Stimulated activated CD8-positive, alpha-beta memory T cell treated with anti-CD3 and anti-CD28 coated beads, Interleukin-4, amount 100 ng/mL, for 4 hours (primary cell): Measurements from ENCODE around the gene WDR74.

ENCODE experiments used
- DNase-seq, 2 donors: peaks; one replicate each; pipeline ENCODE4 v3.0.0-alpha.2; 2020; ENCODE audit warnings: low read depth in 2 of 2, low spot score in 1 of 2

WDR74 gene

GRCh38 chr11:62799486-62799885, 39.9 kb downstream of the WDR74 start:
- no peak for DNase-seq

- no peak for DNase-seq
Observed at GRCh38 chr11:62796281-62796680, 43.1 kb downstream of the WDR74 start.

- DNase-seq: no peak
Observed at GRCh38 chr11:62794201-62794775, 45.1 kb downstream of the WDR74 start.

- DNase-seq: no peak
Observed at GRCh38 chr11:62792202-62792575, 47.2 kb downstream of the WDR74 start.

- peak; percentile 78 to 80 for DNase-seq
Observed at GRCh38 chr11:62791501-62792201, 47.7 kb downstream of the WDR74 start, which contains the start of gene TMEM223. TSS of gene TMEM223 (minus strand) at chr11:62792006. CDS start at chr11:62791994, 12 bp downstream.

GRCh38 chr11:62789576-62789975, 49.8 kb downstream of the WDR74 start:
- no peak for DNase-seq

GRCh38 chr11:62788991-62789390, 50.4 kb downstream of the WDR74 start:
- DNase-seq: no peak

GRCh38 chr11:62787005-62787759, 52.2 kb downstream of the WDR74 start, which contains the start of gene TMEM179B:
TSS of gene TMEM179B (plus strand) at chr11:62787402. CDS start at chr11:62787432, 30 bp downstream.
- DNase-seq: peak; percentile 97 to 99

GRCh38 chr11:62786318-62787004, 52.9 kb downstream of the WDR74 start:
- peak; percentile 61 to 72 for DNase-seq
